ENCODE measurements around the gene TTI1. TPM values are rescaled to one million over a fixed set of nuclear protein-coding genes. Genes with fewer than 3 reads are reported as not detected.
A peak's percentile ranks its signal among the peaks of the same experiment; 100 is the strongest.

The TTI1 gene
- total RNA-seq, 1 experiment from 2014 or later = 37.4 TPM

GRCh38 chr20:38078084-38078483, 44.8 kb upstream of the TTI1 start:
- no peak overlapping the region for H3K14ac ChIP-seq (ENCODE audit: insufficient read depth, low read length)
- no peak overlapping the region for H3K9ac ChIP-seq (ENCODE audit: extremely low read depth, insufficient read length, low read length)
- no peak for TF ChIP-seq CTCF (conservative IDR thresholded peaks at IDR 0.05)
- H3K27ac ChIP-seq (ENCODE audit: insufficient read length, low read depth, low read length) = no peak overlapping the region
- H3K56ac ChIP-seq (ENCODE audit: insufficient read length, low read depth, low read length) = no peak overlapping the region
- H3K4me1 ChIP-seq (ENCODE audit: insufficient read depth, low read length) = no peaks in the 10 kb centered on the region
- no peaks in the 10 kb centered on the region for H3K23me2 ChIP-seq (ENCODE audit: insufficient read length, low read depth, low read length, poor library complexity, severe bottlenecking)
- H2BK15ac ChIP-seq (ENCODE audit: low read depth, low read length) = no peak overlapping the region
- H2BK12ac ChIP-seq (ENCODE audit: insufficient read length, low read depth, low read length) = no peak overlapping the region
- H3K27ac Mint-ChIP-seq = peak overlapping the region in 1 of 3 experiments; percentile 12; a peak in 1 of 7 replicates
- H2BK5ac ChIP-seq (ENCODE audit: insufficient read length, low read length) = no peak overlapping the region
- whole genome bisulfite sequencing (ENCODE audit: extremely low coverage, insufficient read length, low lambda C conversion rate) = no CpG with 5 or more reads among the region's 2 CpGs
- no peak overlapping the region for H3K23ac ChIP-seq (ENCODE audit: insufficient read length, low read depth, low read length)
- H4K20me1 ChIP-seq (ENCODE audit: control insufficient read depth, insufficient read depth, insufficient read length) = no peaks in the 10 kb centered on the region
- no peak overlapping the region for H4K91ac ChIP-seq (ENCODE audit: insufficient read length, low read depth, low read length)
- H3K4ac ChIP-seq (ENCODE audit: low read depth, low read length) = no peak overlapping the region
- no peak overlapping the region for H3K4me2 ChIP-seq (ENCODE audit: insufficient read depth, insufficient read length, low read length)
- H3K4me1 Mint-ChIP-seq = peaks cover 12 to 15% of the 10 kb centered on the region in 2 experiments
- no peak overlapping the region for H3K4me3 Mint-ChIP-seq
- peaks cover 25 to 51% (median 50%) of the 10 kb centered on the region in 3 experiments; a peak in 6 of 7 replicates for H3K36me3 Mint-ChIP-seq (ENCODE audit: insufficient read depth in 1 of 3, low read depth in 3 of 3)
- H3T11ph ChIP-seq (ENCODE audit: low read length) = no peak overlapping the region
- DNase-seq = no peak
- no peak overlapping the region for H4K8ac ChIP-seq (replicated peaks; ENCODE audit: insufficient read length, low read depth, low read length)
- H3K9me3 Mint-ChIP-seq = no peaks in the 10 kb centered on the region
- peaks cover 1% of the 10 kb centered on the region; the same call in 1 of the 2 replicates for H3K79me2 ChIP-seq (ENCODE audit: insufficient read depth, low read length)
- no peaks in the 10 kb centered on the region for H3K27me3 ChIP-seq (ENCODE audit: insufficient read depth, low read length)
- H3K18ac ChIP-seq (ENCODE audit: insufficient read length, low read depth, low read length) = no peak overlapping the region
- no peak overlapping the region for H2BK20ac ChIP-seq (ENCODE audit: low read depth, low read length, poor library complexity, severe bottlenecking)
- no peaks in the 10 kb centered on the region for H3K27me3 Mint-ChIP-seq (ENCODE audit: low read depth)
- no peak overlapping the region for H4K5ac ChIP-seq (ENCODE audit: insufficient read length, low read depth, low read length)
- peaks cover 3% of the 10 kb centered on the region for H3K79me1 ChIP-seq (ENCODE audit: insufficient read depth, low read depth, low read length, poor library complexity, severe bottlenecking)
- no peaks in the 10 kb centered on the region for H3K9me3 ChIP-seq (ENCODE audit: control insufficient read depth, low read depth, low read length)
- no peak overlapping the region for H2AFZ ChIP-seq (ENCODE audit: low read length)
- H2AK5ac ChIP-seq (ENCODE audit: insufficient read length, low read length) = no peak overlapping the region
- no peak overlapping the region for H2BK120ac ChIP-seq (ENCODE audit: low read depth, low read length, poor library complexity, severe bottlenecking)

Data from H9 (cell line).